ENCODE results near the gene RNF39. TPM values are rescaled to one million over a fixed set of nuclear protein-coding genes. Genes with fewer than 3 reads are reported as not detected.

Gene RNF39
- total RNA-seq, 4 donors from 2014 or later: not detected

DNA sequence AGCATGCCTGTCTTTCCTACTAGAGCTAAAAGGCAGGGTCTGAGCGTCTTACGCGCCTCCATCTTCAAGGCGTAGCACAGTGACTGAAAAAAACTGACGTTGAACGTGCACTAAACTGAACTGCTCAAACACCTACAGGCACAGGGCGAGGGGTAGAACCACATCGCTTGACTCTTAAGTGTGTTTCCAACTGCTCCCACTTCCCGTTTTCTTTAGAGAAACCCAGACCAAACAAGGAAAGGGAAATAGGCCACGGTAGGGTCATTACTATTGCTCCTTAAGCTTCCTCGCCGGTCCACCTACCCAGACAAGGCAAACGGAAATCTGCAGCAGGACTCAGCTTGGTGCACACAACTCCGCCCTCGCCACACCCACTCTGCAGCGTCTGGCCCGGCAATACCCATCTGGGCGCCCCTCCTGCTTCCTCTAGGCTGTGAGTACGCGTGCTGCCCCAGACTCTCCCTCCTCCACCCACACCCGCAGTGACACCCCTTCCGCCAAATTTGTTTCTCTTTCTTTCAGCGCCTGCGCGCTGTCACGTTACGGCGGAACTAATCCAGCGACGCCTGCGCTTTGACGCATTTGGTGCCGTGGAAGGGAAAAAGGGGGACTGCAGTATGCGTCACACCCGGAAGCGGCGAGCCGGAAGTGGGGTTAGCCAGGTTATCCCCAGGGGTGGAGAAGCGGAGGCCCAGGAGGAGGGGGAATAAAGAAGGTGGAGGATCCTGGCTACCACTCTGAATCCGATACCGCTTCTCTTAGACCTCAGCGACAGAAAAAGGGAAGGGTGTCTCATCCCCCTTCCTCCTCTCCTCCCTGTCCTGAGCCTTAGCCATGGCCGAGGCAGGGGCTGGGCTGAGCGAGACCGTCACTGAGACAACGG lies 8.8 kb downstream of the RNF39 start, which contains the start of gene PPP1R11:
TSS of gene PPP1R11 (plus strand) at position 622 of the 883 bp plus-strand sequence. CDS start at position 835, 213 bp downstream.
- Histone ChIP-seq H3K27me3 (peaks cover 9 to 16% (median 10%) of the 10 kb centered on the region in 3 donors), H3K27ac (peak within 1 kb of the TSS; percentile 85 to 93 (median 90)), H3K36me3 (peaks cover 0 to 32% of the 10 kb centered on the region in 2 donors), H3K4me3 (peak within 1 kb of the TSS; percentile 79 to 95 (median 86)), H3K9me3 (no peaks in the 10 kb centered on the region), H3K4me1 (peaks cover 29 to 33% of the 10 kb centered on the region in 2 donors)
- intact Hi-C loops (cut with DNase I; ENCODE audit: low total_unique reads) (loop anchor here (1.0 to 10.0 kb wide), 6 partner anchors 35 to 1908 kb away; partner anchors contain the start of genes ATP6V1G2, DDX39B, DXO and NFKBIL1), in situ Hi-C loops (cut with MboI; ENCODE audit: low sequenced_read_pairs in 4 of 4) (loop anchor here in 2 of 4 donors (25.0 kb wide), 1 partner anchor 270 kb away; the partner anchor contains the start of genes RPP21 (in 2 of the 2) and TRIM39 (in 2 of the 2))
- ATAC-seq: peak; percentile 95 to 96
- DNase-seq: peak; percentile 97 to 98
- TF ChIP-seq, protein P1, sequence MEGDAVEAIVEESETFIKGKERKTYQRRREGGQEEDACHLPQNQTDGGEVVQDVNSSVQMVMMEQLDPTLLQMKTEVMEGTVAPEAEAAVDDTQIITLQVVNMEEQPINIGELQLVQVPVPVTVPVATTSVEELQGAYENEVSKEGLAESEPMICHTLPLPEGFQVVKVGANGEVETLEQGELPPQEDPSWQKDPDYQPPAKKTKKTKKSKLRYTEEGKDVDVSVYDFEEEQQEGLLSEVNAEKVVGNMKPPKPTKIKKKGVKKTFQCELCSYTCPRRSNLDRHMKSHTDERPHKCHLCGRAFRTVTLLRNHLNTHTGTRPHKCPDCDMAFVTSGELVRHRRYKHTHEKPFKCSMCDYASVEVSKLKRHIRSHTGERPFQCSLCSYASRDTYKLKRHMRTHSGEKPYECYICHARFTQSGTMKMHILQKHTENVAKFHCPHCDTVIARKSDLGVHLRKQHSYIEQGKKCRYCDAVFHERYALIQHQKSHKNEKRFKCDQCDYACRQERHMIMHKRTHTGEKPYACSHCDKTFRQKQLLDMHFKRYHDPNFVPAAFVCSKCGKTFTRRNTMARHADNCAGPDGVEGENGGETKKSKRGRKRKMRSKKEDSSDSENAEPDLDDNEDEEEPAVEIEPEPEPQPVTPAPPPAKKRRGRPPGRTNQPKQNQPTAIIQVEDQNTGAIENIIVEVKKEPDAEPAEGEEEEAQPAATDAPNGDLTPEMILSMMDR (IDR thresholded peaks at IDR 0.05 in 4 of 5, conservative IDR thresholded peaks at IDR 0.05 in 1 of 5): peak in 1 of 5 experiments; percentile 8
- TF ChIP-seq POLR2A (IDR thresholded peaks at IDR 0.05): peak; percentile 57 to 80

DNA sequence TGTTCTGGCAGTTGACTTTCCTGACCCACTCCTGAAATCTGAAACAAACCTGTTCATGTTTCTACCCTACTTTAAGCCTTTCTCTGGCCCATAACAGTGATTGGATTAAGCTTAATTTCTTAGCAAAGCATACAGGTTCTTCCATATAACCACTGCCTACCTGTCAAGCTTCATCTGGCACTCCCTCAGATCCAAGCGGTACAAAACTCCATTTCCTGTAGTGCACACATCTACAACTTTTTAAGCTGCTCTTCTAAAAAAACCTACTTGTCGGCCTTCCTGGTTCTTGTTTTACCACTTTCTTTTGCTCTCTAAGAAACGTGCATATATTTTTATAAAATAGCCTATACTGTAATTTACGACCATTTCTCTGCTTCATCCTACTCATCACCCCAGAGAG lies 9.5 kb downstream of the RNF39 start:
- Histone ChIP-seq H3K4me1 (peaks cover 30 to 33% of the 10 kb centered on the region in 2 donors), H3K27ac (peak overlapping the region; percentile 85 to 93 (median 90)), H3K36me3 (peaks cover 0 to 32% of the 10 kb centered on the region in 2 donors), H3K27me3 (peaks cover 2 to 9% (median 4%) of the 10 kb centered on the region in 3 donors), H3K4me3 (peak overlapping the region; percentile 79 to 95 (median 86)), H3K9me3 (no peaks in the 10 kb centered on the region)
- in situ Hi-C loops (cut with MboI; ENCODE audit: low sequenced_read_pairs in 4 of 4) (loop anchor here in 2 of 4 donors (25.0 kb wide), 1 partner anchor 271 kb away; the partner anchor contains the start of genes RPP21 (in 2 of the 2) and TRIM39 (in 2 of the 2)), intact Hi-C loops (cut with DNase I; ENCODE audit: low total_unique reads) (loop anchor here (2.0 to 10.0 kb wide), 5 partner anchors 101 to 1909 kb away; partner anchors contain the start of genes ATP6V1G2, DDX39B, DXO and NFKBIL1)
- no peak for DNase-seq
- no peak for ATAC-seq
- TF ChIP-seq POLR2A (IDR thresholded peaks at IDR 0.05): no peak
- TF ChIP-seq, protein P1 (IDR thresholded peaks at IDR 0.05 in 4 of 5, conservative IDR thresholded peaks at IDR 0.05 in 1 of 5): no peak

DNA sequence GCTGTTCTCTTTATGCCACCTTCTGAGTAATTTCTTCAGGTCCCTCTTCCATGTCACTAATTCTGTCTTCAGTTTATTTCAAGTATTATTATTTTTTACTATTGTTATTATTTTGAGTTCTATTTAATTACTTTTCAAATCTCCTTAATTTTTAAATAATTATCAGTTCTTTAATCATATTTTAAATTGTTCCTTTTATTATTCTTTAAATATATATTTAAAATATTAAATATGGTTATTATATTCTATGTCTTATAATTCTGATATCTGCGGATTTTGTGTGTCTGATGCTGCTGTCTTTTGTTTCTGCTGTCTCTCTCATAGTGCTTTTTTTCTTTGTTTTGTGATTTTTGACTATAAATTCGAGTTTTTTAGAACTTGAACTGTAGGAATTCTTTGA lies 12.3 kb downstream of the RNF39 start:
- ATAC-seq (no peak), DNase-seq (no peak)
- H3K27ac ChIP-seq: no peak overlapping the region
- H3K4me1 ChIP-seq: peaks cover 39 to 40% of the 10 kb centered on the region in 2 donors
- H3K9me3 ChIP-seq: no peaks in the 10 kb centered on the region
- TF ChIP-seq POLR2A (IDR thresholded peaks at IDR 0.05): no peak
- TF ChIP-seq, protein P1 (IDR thresholded peaks at IDR 0.05 in 4 of 5, conservative IDR thresholded peaks at IDR 0.05 in 1 of 5): no peak
- in situ Hi-C loops (cut with MboI; ENCODE audit: low sequenced_read_pairs in 4 of 4): loop anchor here in 2 of 4 donors (25.0 kb wide), 1 partner anchor 274 kb away; the partner anchor contains the start of genes RPP21 (in 2 of the 2) and TRIM39 (in 2 of the 2)
- H3K4me3 ChIP-seq: no peak overlapping the region
- H3K36me3 ChIP-seq: peaks cover 0 to 14% of the 10 kb centered on the region in 2 donors
- H3K27me3 ChIP-seq: no peaks in the 10 kb centered on the region
- intact Hi-C loops (cut with DNase I; ENCODE audit: low total_unique reads): loop anchor here (2.0 to 10.0 kb wide), 3 partner anchors 415 to 1911 kb away; partner anchors contain the start of genes ATP6V1G2, DDX39B, DXO and NFKBIL1

DNA sequence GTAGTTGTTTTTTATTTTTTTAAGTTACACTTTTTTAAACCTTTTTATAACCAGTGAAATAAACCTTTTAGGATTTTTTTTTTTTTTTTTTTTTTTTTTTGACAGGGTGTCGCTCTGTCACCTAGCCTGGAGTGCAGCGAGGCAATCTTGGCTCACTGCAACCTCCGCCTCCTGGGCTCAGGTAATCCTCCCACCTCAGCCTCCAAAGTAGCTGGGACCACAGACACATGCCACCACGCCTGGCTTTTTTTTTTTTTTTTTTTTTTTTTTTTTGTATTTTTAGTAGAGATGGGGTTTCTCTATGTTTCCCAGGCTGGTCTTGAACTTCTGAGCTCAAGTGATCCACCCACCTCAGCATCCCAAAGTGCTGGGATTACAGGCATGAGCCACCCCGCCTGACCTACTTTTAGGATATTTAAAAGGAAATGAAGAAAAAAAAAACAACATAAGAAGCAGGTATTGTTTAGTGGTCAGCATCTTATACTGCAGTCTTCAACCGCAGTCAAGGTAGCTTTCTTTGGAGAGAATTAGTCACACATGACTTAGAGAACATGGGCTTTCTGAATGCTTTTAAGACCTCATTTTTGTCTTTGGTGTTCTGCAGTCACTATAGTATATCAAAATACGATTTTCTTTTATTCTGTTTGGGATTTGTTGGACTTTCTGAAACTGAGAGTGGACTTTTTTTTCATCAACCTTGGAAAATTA lies 12.9 kb downstream of the RNF39 start:
- Histone ChIP-seq H3K9me3 (no peaks in the 10 kb centered on the region), H3K27me3 (no peaks in the 10 kb centered on the region), H3K36me3 (peaks cover 0 to 20% of the 10 kb centered on the region in 2 donors), H3K4me1 (peaks cover 33% of the 10 kb centered on the region in 2 donors), H3K4me3 (peak overlapping the region in 2 of 4 donors; percentile 80 to 98), H3K27ac (peak overlapping the region; percentile 92 to 97 (median 95))
- no peak for ATAC-seq
- DNase-seq: no peak
- TF ChIP-seq POLR2A (IDR thresholded peaks at IDR 0.05): no peak
- TF ChIP-seq, protein P1 (IDR thresholded peaks at IDR 0.05 in 4 of 5, conservative IDR thresholded peaks at IDR 0.05 in 1 of 5): no peak
- intact Hi-C loops (cut with DNase I; ENCODE audit: low total_unique reads): loop anchor here (2.0 to 10.0 kb wide), 3 partner anchors 414 to 1912 kb away; partner anchors contain the start of genes ATP6V1G2, DDX39B, DXO and NFKBIL1
- in situ Hi-C loops (cut with MboI; ENCODE audit: low sequenced_read_pairs in 4 of 4): loop anchor here in 2 of 4 donors (25.0 kb wide), 1 partner anchor 275 kb away; the partner anchor contains the start of genes RPP21 (in 2 of the 2) and TRIM39 (in 2 of the 2)
